Loucy (cell line): ENCODE results near the gene NCAPD3.

ENCODE experiments used
- H2AFZ ChIP-seq: fragments of 200-600 bp; sonication (generic); 2 replicates; pipeline ENCODE4 v1.6.0; 2016; ENCODE audit warnings: antibody characterized with exemption, mild to moderate bottlenecking, low read length, moderate library complexity
- H3F3A ChIP-seq: fragments of 200-600 bp; 2 replicates; pipeline ENCODE4 v1.6.0; 2016; ENCODE audit warnings: antibody characterized with exemption, low read depth, mild to moderate bottlenecking
- H3K27me3 ChIP-seq: fragments of 200-600 bp; sonication (generic); 2 replicates; pipeline ENCODE4 v1.6.1; 2014; ENCODE audit warnings: low read length, mild to moderate bottlenecking; ENCODE audit not compliant: insufficient read depth, poor library complexity, severe bottlenecking
- H3K36me3 ChIP-seq: fragments of 200-600 bp; sonication (generic); 2 replicates; pipeline ENCODE4 v1.6.1; 2016; ENCODE audit warnings: low read length; ENCODE audit not compliant: insufficient read depth
- H3K4me1 ChIP-seq: fragments of 200-600 bp; sonication (generic); 2 replicates; pipeline ENCODE4 v1.5.1; 2014; ENCODE audit warnings: low read length, mild to moderate bottlenecking; ENCODE audit not compliant: insufficient read depth, poor library complexity, severe bottlenecking
- H3K4me2 ChIP-seq: fragments of 200-600 bp; sonication (generic); 2 replicates; pipeline ENCODE4 v1.6.0; 2014; ENCODE audit warnings: antibody characterized with exemption, low read length, low read depth, mild to moderate bottlenecking; ENCODE audit not compliant: poor library complexity, severe bottlenecking
- H3K4me3 ChIP-seq: fragments of 200-600 bp; sonication (generic); 2 replicates; pipeline ENCODE4 v1.5.1; 2014; ENCODE audit warnings: low read length, mild to moderate bottlenecking, mixed read lengths; ENCODE audit not compliant: poor library complexity, severe bottlenecking
- H3K79me2 ChIP-seq: fragments of 200-600 bp; sonication (generic); 2 replicates; pipeline ENCODE4 v1.6.1; 2014; ENCODE audit warnings: low read length; ENCODE audit not compliant: insufficient read depth
- H3K9ac ChIP-seq: fragments of 200-600 bp; sonication (generic); 2 replicates; pipeline ENCODE4 v1.6.0; 2014; ENCODE audit warnings: mild to moderate bottlenecking, low read depth, low read length, moderate library complexity; ENCODE audit not compliant: poor library complexity, severe bottlenecking
- H3K9me2 ChIP-seq: fragments of 200-600 bp; sonication (generic); replicated peaks from 2 replicates; pipeline ENCODE4 v1.6.1; 2016; ENCODE audit warnings: low read depth, low read length, mixed read lengths
- H3K9me3 ChIP-seq: fragments of 200-600 bp; sonication (generic); 2 replicates; pipeline ENCODE4 v1.6.1; 2014; ENCODE audit warnings: mild to moderate bottlenecking, antibody characterized with exemption, low read length, low read depth; ENCODE audit not compliant: insufficient read depth
- H4K20me1 ChIP-seq: fragments of 200-600 bp; sonication (generic); 2 replicates; pipeline ENCODE4 v1.6.0; 2014; ENCODE audit warnings: antibody characterized with exemption, low read length, mild to moderate bottlenecking; ENCODE audit not compliant: insufficient read depth, poor library complexity, severe bottlenecking
- CTCF ChIP-seq: fragments of 200-600 bp; sonication (generic); conservative IDR thresholded peaks from 2 replicates; pipeline ENCODE4 v1.5.1; 2014; ENCODE audit warnings: mild to moderate bottlenecking, antibody characterized with exemption, low read length
- EZH2phosphoT487 ChIP-seq: fragments of 200-600 bp; IDR thresholded peaks from 2 replicates; pipeline ENCODE4 v1.6.1; 2018; ENCODE audit warnings: antibody characterized with exemption, mild to moderate bottlenecking, moderate library complexity, borderline replicate concordance

The NCAPD3 gene

GRCh38 chr11:134230339-134230738, 6.6 kb upstream of the NCAPD3 start:
- Histone ChIP-seq H3K9me3 (no peaks in the 10 kb centered on the region), H4K20me1 (peaks cover 24% of the 10 kb centered on the region), H3K9ac (peak overlapping the region; percentile 34)

DNA sequence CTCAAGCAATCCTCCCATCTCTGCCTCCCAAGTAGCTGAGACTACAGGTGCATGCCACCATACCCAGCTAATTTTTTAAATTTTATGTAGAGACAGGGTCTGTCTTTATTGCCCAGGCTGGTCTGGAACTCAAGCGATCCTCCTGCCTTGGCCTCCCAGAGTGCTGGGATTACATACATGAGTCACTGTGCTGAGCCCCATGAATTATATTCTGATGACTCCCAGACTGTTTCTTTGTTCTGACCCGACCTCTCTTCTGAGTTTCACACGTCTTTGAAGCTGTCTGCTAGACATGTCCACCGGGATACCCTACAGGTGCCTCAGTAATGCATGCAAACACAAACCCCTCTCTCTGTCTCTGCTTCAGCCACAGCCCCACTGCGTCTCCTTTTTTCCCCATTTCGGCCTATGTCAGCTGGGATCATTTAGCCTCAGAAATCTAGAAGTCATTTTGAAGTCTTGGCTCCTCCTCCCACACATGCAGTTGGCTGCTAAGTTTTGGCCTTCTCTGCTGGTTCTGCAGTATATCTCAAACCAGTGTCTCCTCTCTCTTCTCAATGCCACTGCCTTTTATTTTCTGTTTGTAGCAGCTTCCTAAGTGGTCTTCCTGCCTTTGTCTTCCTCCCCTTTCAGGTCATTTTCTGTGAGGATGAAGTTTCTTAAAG, 5.5 kb upstream of the NCAPD3 start:
- Histone ChIP-seq H3K4me1 (peaks cover 68% of the 10 kb centered on the region), H3K36me3 (no peaks in the 10 kb centered on the region), H3F3A (no peaks in the 10 kb centered on the region), H3K9me2 (no peaks in the 10 kb centered on the region), H3K4me2 (peak overlapping the region; percentile 88), H3K9ac (no peak overlapping the region), H3K27me3 (no peaks in the 10 kb centered on the region), H4K20me1 (peaks cover 22% of the 10 kb centered on the region), H3K79me2 (peaks cover 77% of the 10 kb centered on the region), H3K4me3 (peak overlapping the region; percentile 43), H3K9me3 (no peaks in the 10 kb centered on the region), H2AFZ (no peak overlapping the region)
- TF ChIP-seq EZH2phosphoT487 (no peak), CTCF (no peak)

More at GRCh38 chr11:134230339-134230738, 6.6 kb upstream of the NCAPD3 start:
- H2AFZ ChIP-seq: no peak overlapping the region
- H3K79me2 ChIP-seq: peaks cover 71% of the 10 kb centered on the region
- no peak for TF ChIP-seq EZH2phosphoT487
- TF ChIP-seq CTCF: no peak
- peaks cover 68% of the 10 kb centered on the region for H3K4me1 ChIP-seq
- no peaks in the 10 kb centered on the region for H3K27me3 ChIP-seq
- peak overlapping the region; percentile 43 for H3K4me3 ChIP-seq
- no peaks in the 10 kb centered on the region for H3F3A ChIP-seq
- H3K9me2 ChIP-seq: no peaks in the 10 kb centered on the region
- H3K4me2 ChIP-seq: peak overlapping the region; percentile 88
- peaks cover 5% of the 10 kb centered on the region; the same call in 1 of the 2 replicates for H3K36me3 ChIP-seq

- no peaks in the 10 kb centered on the region for H3K9me2 ChIP-seq
- H3K4me1 ChIP-seq: peaks cover 68% of the 10 kb centered on the region
- peak overlapping the region; percentile 43 for H3K4me3 ChIP-seq
- peak overlapping the region; percentile 88 for H3K4me2 ChIP-seq
- H3K27me3 ChIP-seq: no peaks in the 10 kb centered on the region
- no peaks in the 10 kb centered on the region for H3K9me3 ChIP-seq
- no peak overlapping the region for H3K9ac ChIP-seq
- peaks cover 78% of the 10 kb centered on the region for H3K79me2 ChIP-seq
- no peak overlapping the region for H2AFZ ChIP-seq
- H4K20me1 ChIP-seq: peaks cover 20% of the 10 kb centered on the region
- H3F3A ChIP-seq: no peaks in the 10 kb centered on the region
- TF ChIP-seq EZH2phosphoT487 (no peak), CTCF (no peak)
- no peaks in the 10 kb centered on the region for H3K36me3 ChIP-seq
Measured at GRCh38 chr11:134228625-134229024, 4.9 kb upstream of the NCAPD3 start.
